Measurements from ENCODE around the gene SMPD2. TPM values are rescaled to one million over a fixed set of nuclear protein-coding genes. Genes with fewer than 3 reads are reported as not detected.
"Not testable (repeated sequence)": the region's sequence is repeated elsewhere in the genome, so short reads cannot be mapped to it uniquely, and the experiment has no call there.

Gene SMPD2
- total RNA-seq, 2 donors from 2014 or later, result 7.6 to 9.8 TPM

GRCh38 chr6:109454496-109455436 lies 14.2 kb downstream of the SMPD2 start:
- Mint-ChIP-seq H3K9me3 (no peaks in the 10 kb centered on the region), H3K36me3 (peaks cover 0 to 6% of the 10 kb centered on the region in 2 donors), H3K27ac (peak overlapping the region; percentile 88 to 98)
- DNase-seq (ENCODE audit: low spot score in 2 of 2), result peak; percentile 53 to 82
- peak; percentile 30 to 57 for ATAC-seq

DNA sequence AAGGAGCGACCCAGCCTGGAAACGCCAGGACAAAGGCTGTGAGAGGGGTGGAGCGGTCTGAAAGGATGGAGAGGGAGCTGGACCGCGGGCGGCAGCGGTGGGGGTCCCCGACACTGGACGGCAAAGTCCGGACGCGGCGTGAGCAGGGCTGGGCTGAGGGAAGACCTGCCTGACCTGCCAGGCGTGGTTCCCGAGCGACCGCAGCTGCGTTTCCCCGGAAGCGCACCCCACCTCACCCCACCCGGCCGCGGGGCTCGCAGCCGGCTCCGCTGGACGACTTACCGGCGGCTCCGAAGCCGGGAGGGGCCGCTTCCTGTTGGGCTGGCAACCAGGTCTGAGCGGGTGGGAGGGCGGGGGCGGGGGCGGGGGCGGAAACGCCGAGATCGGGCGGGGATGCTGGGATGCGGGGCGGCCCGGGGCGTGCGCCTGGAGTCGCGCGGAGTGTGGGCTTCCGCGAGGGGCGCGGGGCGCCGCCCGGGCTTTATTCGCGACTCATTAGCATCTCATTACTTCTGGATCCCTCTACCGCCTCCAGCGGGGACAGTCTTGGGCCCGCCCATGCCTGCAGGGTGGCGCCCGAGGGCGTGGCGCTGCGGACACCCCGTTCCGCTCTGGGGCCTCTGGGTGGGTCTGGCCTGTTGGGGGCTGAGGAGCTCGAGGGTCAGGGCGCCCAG lies 15.1 kb downstream of the SMPD2 start, which contains the start of gene MICAL1:
Gene MICAL1 (minus strand): TSS at position 336 of the 674 bp plus-strand sequence. CDS start 1,576 bp downstream, outside the sequence.
- Mint-ChIP-seq H3K27ac (peak within 1 kb of the TSS; percentile 88 to 98), H3K36me3 (peaks cover 0 to 5% of the 10 kb centered on the region in 2 donors), H3K9me3 (no peaks in the 10 kb centered on the region)
- peak; percentile 64 to 76 for DNase-seq (ENCODE audit: low spot score in 2 of 2)
- peak; percentile 47 to 71 for ATAC-seq

DNA sequence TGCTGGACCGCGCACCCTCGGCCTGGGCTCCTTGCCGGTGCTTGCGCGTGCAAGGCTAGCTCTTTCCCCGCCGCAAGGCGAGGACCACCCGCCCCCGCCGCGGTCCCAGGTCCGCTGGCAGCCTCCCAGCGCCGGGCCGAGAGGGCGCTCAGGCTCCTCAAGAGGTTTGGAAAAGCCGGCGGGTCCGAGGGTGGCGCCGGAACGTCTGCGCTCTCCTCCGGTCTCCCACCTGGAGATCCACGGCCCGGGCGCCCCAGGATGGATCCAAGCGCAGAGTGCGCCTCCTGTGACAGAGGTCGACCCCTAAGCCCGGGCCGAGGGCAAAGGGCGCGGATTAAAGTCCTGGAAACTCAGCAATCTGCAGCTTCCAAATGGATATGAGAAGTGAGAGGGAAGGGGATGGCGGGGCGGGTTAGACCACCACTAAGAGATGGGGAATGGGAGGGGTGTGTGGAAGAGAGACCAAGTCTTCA lies 15.6 kb downstream of the SMPD2 start:
- no peaks in the 10 kb centered on the region for H3K9me3 Mint-ChIP-seq
- no peaks in the 10 kb centered on the region for H3K36me3 Mint-ChIP-seq
- no peak overlapping the region for H3K27ac Mint-ChIP-seq
- no peak for DNase-seq (ENCODE audit: low spot score in 2 of 2)
- ATAC-seq, result no peak

- no peak for DNase-seq (ENCODE audit: low spot score in 2 of 2)
- H3K9me3 Mint-ChIP-seq, result peaks cover 2 to 3% of the 10 kb centered on the region in 2 donors
- H3K36me3 Mint-ChIP-seq, result peaks cover 3 to 4% of the 10 kb centered on the region in 2 donors
- no peak for ATAC-seq
- H3K27ac Mint-ChIP-seq, result no peak overlapping the region
These were observed 16.4 kb downstream of the SMPD2 start for GRCh38 chr6:109456710-109457561.

DNA sequence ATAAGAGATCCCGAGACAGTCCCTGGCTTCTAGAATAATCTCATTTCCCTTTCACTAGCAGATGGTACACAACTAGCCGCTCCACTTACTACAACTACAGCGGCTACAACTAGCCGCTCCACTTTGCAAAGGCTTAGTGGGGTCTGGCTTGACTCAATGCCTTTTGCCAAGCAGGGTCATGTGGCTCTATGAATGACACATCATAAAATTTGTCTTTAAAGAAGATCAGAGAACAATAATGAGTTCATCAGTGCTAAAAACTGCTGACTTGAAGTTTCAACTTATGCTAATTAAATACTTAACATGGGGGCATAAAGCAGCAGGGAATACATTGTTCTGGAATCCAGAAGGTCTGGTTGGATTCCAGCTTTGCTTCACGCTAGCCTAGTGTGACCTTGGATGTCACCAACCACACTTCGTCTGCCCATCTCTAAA lies 17.1 kb downstream of the SMPD2 start:
- Mint-ChIP-seq H3K27ac (no peak overlapping the region), H3K9me3 (peaks cover 5 to 6% of the 10 kb centered on the region in 2 donors), H3K36me3 (peaks cover 9 to 10% of the 10 kb centered on the region in 2 donors)
- no peak for ATAC-seq
- no peak for DNase-seq (ENCODE audit: low spot score in 2 of 2)

GRCh38 chr6:109458774-109459531 lies 18.4 kb downstream of the SMPD2 start:
- Mint-ChIP-seq H3K9me3 (peaks cover 5 to 6% of the 10 kb centered on the region in 2 donors), H3K36me3 (peaks cover 9 to 23% of the 10 kb centered on the region in 2 donors), H3K27ac (peak overlapping the region; percentile 48 to 70)
- DNase-seq (ENCODE audit: low spot score in 2 of 2) (peak in 1 of 2 donors; percentile 35), ATAC-seq (peak; percentile 68 to 78)

GRCh38 chr6:109460161-109460829 lies 19.8 kb downstream of the SMPD2 start:
- ATAC-seq (no peak), DNase-seq (ENCODE audit: low spot score in 2 of 2) (no peak)
- H3K36me3 Mint-ChIP-seq, result peaks cover 9 to 35% of the 10 kb centered on the region in 2 donors
- no peak overlapping the region for H3K27ac Mint-ChIP-seq
- peaks cover 5 to 6% of the 10 kb centered on the region in 2 donors for H3K9me3 Mint-ChIP-seq

DNA sequence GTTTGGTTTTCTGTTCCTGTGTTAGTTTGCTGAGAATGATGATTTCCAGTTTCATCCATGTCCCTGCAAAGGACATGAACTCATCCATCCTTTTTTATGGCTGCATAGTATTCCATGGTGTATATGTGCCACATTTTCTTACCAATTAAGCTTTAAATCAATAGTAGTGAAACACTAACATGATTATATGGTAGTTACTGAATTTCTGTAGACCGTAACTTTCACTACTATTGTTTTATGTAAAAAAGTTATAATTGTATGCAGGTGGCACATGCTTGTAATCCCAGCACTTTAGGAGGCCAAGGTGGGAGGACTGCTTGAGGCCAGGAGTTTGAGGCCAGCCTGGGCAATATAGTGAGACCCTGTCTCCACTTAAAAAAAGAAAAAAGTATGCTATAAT lies 20.7 kb downstream of the SMPD2 start:
- H3K27ac Mint-ChIP-seq; ATAC-seq; DNase-seq (ENCODE audit: low spot score in 2 of 2); H3K9me3 Mint-ChIP-seq: not testable (repeated sequence)
- H3K36me3 Mint-ChIP-seq, result peaks cover 18 to 43% of the 10 kb centered on the region in 2 donors

DNA sequence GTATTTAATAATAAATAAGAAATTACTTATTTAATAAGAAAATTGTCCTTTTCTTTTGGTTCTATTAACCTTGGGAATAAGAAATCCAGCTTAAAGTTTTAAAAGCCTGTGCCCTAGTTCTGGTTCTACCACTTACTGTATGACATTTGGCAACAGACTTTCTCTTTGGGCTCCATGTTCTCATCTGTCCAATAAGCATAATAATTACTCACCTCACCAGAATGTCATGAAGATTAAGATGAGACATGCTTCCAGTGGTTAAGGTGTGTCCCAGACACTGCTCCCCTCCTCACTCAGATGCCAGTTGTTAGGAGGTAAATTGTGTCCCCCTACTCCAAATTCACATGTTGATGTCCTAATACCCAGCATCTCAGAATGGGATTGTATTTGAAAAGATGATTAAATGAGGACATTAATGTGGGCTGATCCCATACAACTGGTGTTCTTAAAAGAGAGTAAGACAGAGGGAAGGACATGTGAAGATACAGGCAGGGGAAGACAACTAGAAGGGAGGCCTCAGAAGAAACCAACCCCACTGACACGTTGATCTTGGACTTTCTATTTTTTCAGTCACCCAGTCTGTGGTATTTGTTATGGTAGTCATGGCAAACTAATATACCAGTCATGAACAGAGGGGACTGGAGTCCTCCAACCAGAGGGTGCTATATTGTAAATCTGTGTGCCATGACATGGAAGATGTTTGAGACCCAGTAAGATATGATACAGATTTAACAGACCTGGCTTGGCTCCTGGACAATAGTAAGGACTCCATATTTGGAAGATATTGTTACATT lies 21.4 kb downstream of the SMPD2 start:
- H3K27ac Mint-ChIP-seq, result peak overlapping the region in 1 of 2 donors; percentile 49
- H3K9me3 Mint-ChIP-seq, result peaks cover 5 to 6% of the 10 kb centered on the region in 2 donors
- peaks cover 20 to 43% of the 10 kb centered on the region in 2 donors for H3K36me3 Mint-ChIP-seq
- DNase-seq (ENCODE audit: low spot score in 2 of 2) (no peak), ATAC-seq (peak in 1 of 2 donors; percentile 13)

DNA sequence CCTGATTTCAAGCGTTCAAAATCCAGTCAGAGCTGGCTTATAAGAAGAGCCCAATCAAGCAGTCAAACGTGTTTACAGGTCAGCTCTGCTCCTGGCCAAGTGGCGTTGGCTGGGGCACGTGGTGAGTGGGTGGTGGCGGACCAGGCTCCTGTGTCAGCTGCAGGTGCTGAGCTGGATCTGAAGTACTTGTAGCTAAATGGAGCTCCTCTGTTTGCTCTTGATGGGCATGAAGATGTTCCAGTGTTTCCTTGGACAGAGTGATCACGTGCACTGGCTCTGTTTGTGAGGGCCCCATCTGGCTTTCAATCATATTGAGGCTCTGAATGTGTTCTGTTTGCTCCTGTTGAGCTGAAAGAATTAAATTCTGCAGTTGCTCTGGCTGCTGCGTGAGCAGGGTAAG lies 25.2 kb downstream of the SMPD2 start:
- Mint-ChIP-seq H3K27ac (peak overlapping the region; percentile 27 to 61), H3K9me3 (peaks cover 5 to 6% of the 10 kb centered on the region in 2 donors), H3K36me3 (peaks cover 24 to 68% of the 10 kb centered on the region in 2 donors)
- no peak for DNase-seq (ENCODE audit: low spot score in 2 of 2)
- no peak for ATAC-seq

GRCh38 chr6:109466212-109466923 lies 25.8 kb downstream of the SMPD2 start:
- DNase-seq (ENCODE audit: low spot score in 2 of 2) (no peak), ATAC-seq (no peak)
- peaks cover 29 to 68% of the 10 kb centered on the region in 2 donors for H3K36me3 Mint-ChIP-seq
- peaks cover 5 to 6% of the 10 kb centered on the region in 2 donors for H3K9me3 Mint-ChIP-seq
- peak overlapping the region; percentile 27 to 69 for H3K27ac Mint-ChIP-seq

GRCh38 chr6:109467696-109468095 lies 27.2 kb downstream of the SMPD2 start:
- Mint-ChIP-seq H3K27ac (no peak overlapping the region), H3K9me3 (no peaks in the 10 kb centered on the region), H3K36me3 (peaks cover 26 to 68% of the 10 kb centered on the region in 2 donors)
- DNase-seq (ENCODE audit: low spot score in 2 of 2) (no peak), ATAC-seq (no peak)

GRCh38 chr6:109469591-109470189 lies 29.2 kb downstream of the SMPD2 start:
- H3K36me3 Mint-ChIP-seq, result peaks cover 35 to 65% of the 10 kb centered on the region in 2 donors
- peak overlapping the region; percentile 52 to 84 for H3K27ac Mint-ChIP-seq
- ATAC-seq (no peak), DNase-seq (ENCODE audit: low spot score in 2 of 2) (no peak)
- H3K9me3 Mint-ChIP-seq, result no peaks in the 10 kb centered on the region

Measured in activated naive CD4-positive, alpha-beta T cell treated with anti-CD3 and anti-CD28 coated beads, Interleukin-2, amount 50 U/mL, for 72 hours (primary cell).